HG02678 (cell line): ENCODE measurements around the gene TLE5.
"Not testable (repeated sequence)": the region's sequence is repeated elsewhere in the genome, so short reads cannot be mapped to it uniquely, and the experiment has no call there.

Experiments
- ATAC-seq: cut with Tn5 transposase; IDR thresholded peaks from one replicate; pipeline ENCODE4 v1.9.1; 2021; ENCODE audit warnings: mild to moderate bottlenecking, moderate library complexity; ENCODE audit not compliant: unreplicated experiment

The TLE5 gene

GRCh38 chr19:3027981-3028304, 34.4 kb downstream of the TLE5 start:
- no peak for ATAC-seq

- no peak for ATAC-seq
Measured at GRCh38 chr19:3027292-3027691, 35.0 kb downstream of the TLE5 start.

GRCh38 chr19:3026768-3027167, 35.5 kb downstream of the TLE5 start:
- ATAC-seq, result no peak

GRCh38 chr19:3025549-3025886, 36.8 kb downstream of the TLE5 start:
- no peak for ATAC-seq

GRCh38 chr19:3024870-3025548, 37.3 kb downstream of the TLE5 start:
- no peak for ATAC-seq

- no peak for ATAC-seq
Measured at GRCh38 chr19:3024509-3024869, 37.8 kb downstream of the TLE5 start.

GRCh38 chr19:3020321-3020960, 41.9 kb downstream of the TLE5 start:
- ATAC-seq, result no peak

GRCh38 chr19:3019211-3019854, 43.0 kb downstream of the TLE5 start:
- ATAC-seq, result no peak

GRCh38 chr19:3017923-3018322, 44.4 kb downstream of the TLE5 start:
- no peak for ATAC-seq

GRCh38 chr19:3015126-3016057, 46.9 kb downstream of the TLE5 start:
- no peak for ATAC-seq

- ATAC-seq, result no peak
Measured at GRCh38 chr19:3014135-3014534, 48.2 kb downstream of the TLE5 start.

GRCh38 chr19:3013263-3013725, 49.0 kb downstream of the TLE5 start:
- no peak for ATAC-seq

- no peak for ATAC-seq
Measured at GRCh38 chr19:3012621-3013262, 49.6 kb downstream of the TLE5 start.

- ATAC-seq, result not testable (repeated sequence)
Measured at GRCh38 chr19:3012059-3012458, 50.2 kb downstream of the TLE5 start.

GRCh38 chr19:3010871-3011270, 51.4 kb downstream of the TLE5 start:
- no peak for ATAC-seq

- ATAC-seq, result no peak
Measured at GRCh38 chr19:3008994-3009393, 53.3 kb downstream of the TLE5 start.

- ATAC-seq, result no peak
Measured at GRCh38 chr19:3007975-3008374, 54.3 kb downstream of the TLE5 start.

- no peak for ATAC-seq
Measured at GRCh38 chr19:3006075-3006767, 56.1 kb downstream of the TLE5 start.

- no peak for ATAC-seq
Measured at GRCh38 chr19:3005345-3005744, 57.0 kb downstream of the TLE5 start.

- no peak for ATAC-seq
Measured at GRCh38 chr19:3004522-3004921, 57.8 kb downstream of the TLE5 start.
